SK-N-SH (cell line): ENCODE data around the gene AMPD2.

Experiments used
- CTCF ChIP-seq: fragments of 200-600 bp; sonication (generic); IDR thresholded peaks from 2 replicates; pipeline ENCODE4 v1.6.1; 2017; ENCODE audit warnings: antibody characterized with exemption, mild to moderate bottlenecking, moderate library complexity
- MEF2A ChIP-seq: IDR thresholded peaks from 2 replicates; pipeline ENCODE4 v1.4.0; 2012; ENCODE audit warnings: low read depth, borderline replicate concordance
- MXI1 ChIP-seq: IDR thresholded peaks from 2 replicates; pipeline ENCODE4 v1.6.1; 2012; ENCODE audit warnings: mild to moderate bottlenecking, low read depth, low read length, improper control_type of control experiment
- TEAD4 ChIP-seq: IDR thresholded peaks from 2 replicates; pipeline ENCODE4 v1.4.0; 2012; ENCODE audit warnings: mild to moderate bottlenecking, borderline replicate concordance; ENCODE audit not compliant: insufficient read depth
- USF2 ChIP-seq: fragments of 150-350 bp; IDR thresholded peaks from 2 replicates; pipeline ENCODE4 v1.6.1; 2017; ENCODE audit warnings: antibody characterized with exemption, low read length, low read depth, borderline replicate concordance

DNA sequence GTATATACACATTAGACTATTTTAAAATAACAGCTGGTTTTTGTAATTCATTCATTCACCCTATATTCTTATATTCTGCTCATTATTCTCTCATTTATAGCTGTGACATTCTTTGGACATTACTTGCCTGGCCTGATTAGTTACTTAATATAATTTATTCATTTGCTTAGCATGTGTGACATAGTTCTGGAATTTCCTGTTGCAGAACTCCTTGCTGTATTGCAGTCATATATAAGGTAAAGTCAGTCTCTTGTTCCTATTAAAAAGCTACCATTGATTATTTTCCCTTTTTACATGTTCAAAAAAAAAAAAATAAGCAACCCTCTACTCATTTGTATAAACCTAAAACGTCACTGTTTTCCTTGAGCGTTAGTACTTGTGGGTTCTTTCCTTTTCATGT lies 24.1 kb upstream of the AMPD2 start:
- TF ChIP-seq USF2 (no peak), MXI1 (no peak), MEF2A (no peak), CTCF (no peak), TEAD4 (no peak)
